H1 (cell line): ENCODE results near the gene LCE2C. TPM values are rescaled to one million over a fixed set of nuclear protein-coding genes. Genes with fewer than 3 reads are reported as not detected.
"Not testable (repeated sequence)": the region's sequence is repeated elsewhere in the genome, so short reads cannot be mapped to it uniquely, and the experiment has no call there.

Source experiments
- CTCF ChIA-PET: fragments of 300-600 bp; sonication (Branson Sonifier 250); formaldehyde crosslinking; loops from one replicate; lab custom pipeline; 2021; ENCODE audit not compliant: partially characterized antibody; lab: Charles Lee
- POLR2A ChIA-PET: fragments of 300-600 bp; sonication (Branson Sonifier 250); formaldehyde crosslinking; loops from one replicate; lab custom pipeline; 2021; ENCODE audit warnings: inconsistent platforms; ENCODE audit not compliant: partially characterized antibody; lab: Charles Lee
- DNase-seq, 2 experiments: peaks; one replicate each; pipeline versions ENCODE4 v3.0.0 to v3.0.0-alpha.2; 2010 to 2022; ENCODE audit warnings: low spot score in 2 of 2, low read depth in 1 of 2, mixed read lengths in 1 of 2
- FAIRE-seq: peaks from 2 replicates; lab custom pipeline; 2011; peaks lifted over from hg19 to GRCh38; lab: Jason Lieb, UNC
- H2AFZ ChIP-seq: 2 replicates; pipeline ENCODE4 v1.8.1; 2012; ENCODE audit warnings: low read length, inconsistent platforms
- H2AK5ac ChIP-seq: 2 replicates; pipeline ENCODE4 v1.6.1; 2013; ENCODE audit warnings: low read depth, low read length
- H2BK120ac ChIP-seq: replicated peaks from 2 replicates; pipeline ENCODE3; 2013; ENCODE audit warnings: low read depth, low read length, inconsistent platforms
- H2BK12ac ChIP-seq: 2 replicates; pipeline ENCODE4 v1.6.1; 2013; ENCODE audit warnings: low read depth, low read length
- H2BK15ac ChIP-seq: 2 replicates; pipeline ENCODE4 v1.6.1; 2013; ENCODE audit warnings: low read length
- H2BK20ac ChIP-seq: 2 replicates; pipeline ENCODE4 v1.6.1; 2013; ENCODE audit warnings: low read length
- H2BK5ac ChIP-seq: 2 replicates; pipeline ENCODE4 v1.6.1; 2013; ENCODE audit warnings: low read depth, low read length
- H3K14ac ChIP-seq: 2 replicates; pipeline ENCODE4 v1.6.1; 2013; ENCODE audit warnings: inconsistent platforms; ENCODE audit not compliant: insufficient read length
- H3K18ac ChIP-seq: 2 replicates; pipeline ENCODE4 v1.6.1; 2013; ENCODE audit warnings: low read length; ENCODE audit errors: extremely low read depth
- H3K23ac ChIP-seq: 2 replicates; pipeline ENCODE4 v1.6.1; 2013; ENCODE audit warnings: inconsistent platforms; ENCODE audit not compliant: insufficient read length
- H3K23me2 ChIP-seq: 2 replicates; pipeline ENCODE4 v1.6.1; 2013; ENCODE audit warnings: low read depth, low read length
- H3K27ac ChIP-seq: 2 replicates; pipeline ENCODE4 v1.6.1; 2011; ENCODE audit warnings: low read depth, low read length, inconsistent platforms
- H3K27me3 ChIP-seq, 4 experiments: replicated peaks in 1 of 4; 1 replicate in 1 of 4; 2 replicates in 3 of 4; pipeline versions ENCODE4 v1.6.1 to v1.8.1; 2011 to 2013; ENCODE audit warnings: low read length in 3 of 4, mild to moderate bottlenecking in 3 of 4, inconsistent platforms in 2 of 4, mixed read lengths in 2 of 4, moderate library complexity in 1 of 4; ENCODE audit not compliant: control insufficient read depth in 3 of 4, insufficient read depth in 3 of 4; ENCODE audit errors: extremely low read depth in 1 of 4
- H3K36me3 ChIP-seq, 4 experiments: 2 replicates each; pipeline versions ENCODE4 v1.6.1 to v1.8.1; 2011 to 2013; ENCODE audit warnings: mild to moderate bottlenecking in 4 of 4, low read length in 3 of 4, moderate library complexity in 2 of 4, control low read depth in 1 of 4, inconsistent platforms in 1 of 4; ENCODE audit not compliant: insufficient read depth in 4 of 4, control insufficient read depth in 2 of 4
- H3K4ac ChIP-seq: replicated peaks from 2 replicates; pipeline ENCODE3; 2013; ENCODE audit warnings: low read length, low read depth, mixed read lengths, inconsistent platforms; ENCODE audit not compliant: insufficient read length
- H3K4me1 ChIP-seq, 4 experiments: replicated peaks in 1 of 4; 1 replicate in 1 of 4; 2 replicates in 3 of 4; pipeline versions ENCODE4 v1.6.1 to v1.8.1; 2011 to 2013; ENCODE audit warnings: low read length in 3 of 4, inconsistent platforms in 2 of 4, mixed read lengths in 1 of 4; ENCODE audit not compliant: insufficient read depth in 4 of 4, control insufficient read depth in 3 of 4
- H3K4me2 ChIP-seq, 2 experiments: 2 replicates each; pipeline versions ENCODE4 v1.6.1 to v1.8.1; 2011 to 2013; ENCODE audit warnings: low read depth in 2 of 2, low read length in 2 of 2, control low read depth in 1 of 2, inconsistent platforms in 1 of 2, mild to moderate bottlenecking in 1 of 2; ENCODE audit not compliant: insufficient read depth in 1 of 2
- H3K4me3 ChIP-seq, 4 experiments: fragments of 200-600, 300-600 bp in 1 of 4; sonication (generic), shearing (Covaris generic), sonication (Bioruptor Twin) in 1 of 4; 2 replicates each; pipeline versions ENCODE4 v1.5.1 to v1.8.1; 2011 to 2016; ENCODE audit warnings: low read length in 4 of 4, low read depth in 3 of 4, control low read depth in 2 of 4, inconsistent platforms in 2 of 4, mild to moderate bottlenecking in 2 of 4, mixed read lengths in 1 of 4, moderate library complexity in 1 of 4; ENCODE audit not compliant: insufficient read depth in 2 of 4; ENCODE audit errors: extremely low read depth in 1 of 4
- H3K56ac ChIP-seq: replicated peaks from 2 replicates; pipeline ENCODE3; 2013; ENCODE audit warnings: low read depth, mild to moderate bottlenecking, mixed read lengths, low read length, inconsistent platforms; ENCODE audit not compliant: insufficient read length
- H3K79me1 ChIP-seq: 2 replicates; pipeline ENCODE4 v1.6.1; 2013; ENCODE audit warnings: low read depth, low read length, control low read depth
- H3K79me2 ChIP-seq, 2 experiments: 2 replicates each; pipeline versions ENCODE4 v1.6.1 to v1.8.1; 2012 to 2013; ENCODE audit warnings: low read length in 2 of 2, mild to moderate bottlenecking in 2 of 2, inconsistent platforms in 1 of 2; ENCODE audit not compliant: insufficient read depth in 2 of 2, control insufficient read depth in 1 of 2
- H3K9ac ChIP-seq, 4 experiments: replicated peaks in 1 of 4; 1 replicate in 1 of 4; 2 replicates in 3 of 4; pipeline versions ENCODE4 v1.6.1 to v1.8.1; 2011 to 2013; ENCODE audit warnings: low read depth in 3 of 4, low read length in 3 of 4, control low read depth in 2 of 4, mild to moderate bottlenecking in 2 of 4, moderate library complexity in 2 of 4, inconsistent platforms in 1 of 4; ENCODE audit errors: extremely low read depth in 1 of 4
- H3K9me3 ChIP-seq, 2 experiments: 2 replicates each; pipeline versions ENCODE4 v1.6.1 to v1.8.1; 2012 to 2013; ENCODE audit warnings: mild to moderate bottlenecking in 2 of 2, moderate library complexity in 2 of 2, control low read depth in 1 of 2, inconsistent platforms in 1 of 2, low read depth in 1 of 2, low read length in 1 of 2, mixed read lengths in 1 of 2; ENCODE audit not compliant: insufficient read depth in 2 of 2
- H4K20me1 ChIP-seq, 2 experiments: replicated peaks in 1 of 2; 2 replicates each; pipeline versions ENCODE3 to v1.8.1; 2011 to 2013; ENCODE audit warnings: inconsistent platforms in 2 of 2, low read length in 2 of 2, mild to moderate bottlenecking in 1 of 2; ENCODE audit not compliant: insufficient read depth in 2 of 2, control insufficient read depth in 1 of 2
- H4K5ac ChIP-seq: 2 replicates; pipeline ENCODE4 v1.6.1; 2013; ENCODE audit warnings: low read length, low read depth, mixed read lengths, inconsistent platforms; ENCODE audit not compliant: insufficient read length
- H4K8ac ChIP-seq: 2 replicates; pipeline ENCODE4 v1.8.0; 2013; ENCODE audit warnings: mild to moderate bottlenecking, moderate library complexity, low read length, inconsistent platforms; ENCODE audit not compliant: insufficient read depth; ENCODE audit errors: extremely low read depth
- H4K91ac ChIP-seq: replicated peaks from 2 replicates; pipeline ENCODE3; 2013; ENCODE audit warnings: low read length, mixed read lengths, inconsistent platforms; ENCODE audit not compliant: insufficient read length
- WGBS, 2 experiments: shearing (Covaris generic) in 1 of 2; methylation state at CpG; one replicate each; pipeline versions ENCODE4 v1.1.6 to v1.1.7; 2013 to 2015; ENCODE audit warnings: low lambda C conversion rate in 2 of 2, mixed read lengths in 2 of 2, inconsistent platforms in 1 of 2, low coverage in 1 of 2, missing lambda C conversion rate in 1 of 2; ENCODE audit not compliant: insufficient replicate concordance in 2 of 2, insufficient coverage in 1 of 2, insufficient read length in 1 of 2; ENCODE audit errors: extremely low coverage in 1 of 2, missing lambda C conversion rate in 1 of 2; 5-methylcytosine and 5-hydroxymethylcytosine counted together
- polyA plus RNA-seq, 7 experiments: library from polyadenylated mRNA; depleted of rRNA in 3 of 7; stranded (reverse) in 5 of 7; unstranded in 2 of 7; fragments of >200 nt in 5 of 7; fragments of 200-250 nt in 2 of 7; gene quantifications; 1 replicate in 5 of 7; 2 replicates in 1 of 7; 4 replicates in 1 of 7; pipeline versions ENCODE4 v1.2.1 to v1.2.3, GENCODE V29; 2011 to 2013; ENCODE audit warnings: missing spikeins in 2 of 7, mixed read lengths in 2 of 7
- total RNA-seq: library from RNA; stranded (reverse); fragmentation: NEBNext Ultra II Directional; extraction: Animal tissue kit (Norgen Biotek cat#: 25700); gene quantifications from 2 replicates; pipeline ENCODE4 v1.2.1, GENCODE V29; 2021

Gene LCE2C
- total and polyA plus RNA-seq, 2 of the 8 experiments (the other 6 are each of a cell fraction or from before 2014, with no cell fraction given) = not detected

- H3K79me1 ChIP-seq, H3K23me2 ChIP-seq, H4K5ac ChIP-seq, DNase-seq, H3K27me3 ChIP-seq, H2BK20ac ChIP-seq, H3K4me3 ChIP-seq, CTCF ChIA-PET, H3K23ac ChIP-seq, H3K4me1 ChIP-seq, H3K36me3 ChIP-seq, H2AK5ac ChIP-seq, H4K8ac ChIP-seq, H4K91ac ChIP-seq, H3K4ac ChIP-seq, H3K4me2 ChIP-seq, FAIRE-seq, H2BK12ac ChIP-seq, H2BK5ac ChIP-seq, H4K20me1 ChIP-seq, H3K18ac ChIP-seq, H3K27ac ChIP-seq, H2BK120ac ChIP-seq, H3K56ac ChIP-seq, H2BK15ac ChIP-seq, H3K79me2 ChIP-seq, POLR2A ChIA-PET, H2AFZ ChIP-seq, H3K14ac ChIP-seq, H3K9ac ChIP-seq: not testable (repeated sequence)
- 93% methylated on average over 1 of the region's 1 CpG; no CpG with 5 or more reads in 1 of the 2 experiments for WGBS, 2 experiments
- H3K9me3 ChIP-seq = peaks cover 64 to 83% of the 10 kb centered on the region in 2 experiments
These were observed 8.9 kb upstream of the LCE2C start for GRCh38 chr1:152666171-152666570.
